GM12872 (cell line): ENCODE results near the gene RIMKLB.

Experiments
- CTCF ChIP-seq: IDR thresholded peaks from 3 replicates; pipeline ENCODE4 v1.5.1; 2011; ENCODE audit warnings: low read depth, mild to moderate bottlenecking, low read length, moderate library complexity; ENCODE audit not compliant: insufficient read depth

Gene RIMKLB

GRCh38 chr12:8781381-8782127 lies 83.8 kb downstream of the RIMKLB start:
- no peak for TF ChIP-seq CTCF

GRCh38 chr12:8784290-8784888 lies 86.6 kb downstream of the RIMKLB start:
- TF ChIP-seq CTCF = no peak

GRCh38 chr12:8785499-8785898 lies 87.7 kb downstream of the RIMKLB start:
- TF ChIP-seq CTCF = no peak

- no peak for TF ChIP-seq CTCF
Measured at GRCh38 chr12:8796831-8797626, 99.2 kb downstream of the RIMKLB start.

- TF ChIP-seq CTCF = no peak
Measured at GRCh38 chr12:8813572-8814357, 116.0 kb downstream of the RIMKLB start.

- no peak for TF ChIP-seq CTCF
Measured at GRCh38 chr12:8816448-8817050, 118.8 kb downstream of the RIMKLB start.
